Right lobe of liver (tissue), 6 donors: ENCODE results near the gene ZSCAN2. TPM values are rescaled to one million over a fixed set of nuclear protein-coding genes. Genes with fewer than 3 reads are reported as not detected.

ENCODE experiments used
- ATAC-seq, 4 donors: fragments of 200-7000 bp; cut with Tn5 transposase; one replicate each; pipeline ENCODE4 v1.9.1; 2020; ENCODE audit warnings: mild to moderate bottlenecking in 4 of 4, moderate library complexity in 4 of 4
- DNase-seq, 3 donors: peaks; one replicate each; pipeline ENCODE4 v3.0.0-alpha.2; 2020
- H3K27ac ChIP-seq, 3 donors: fragments of 200-600 bp; one replicate each; pipeline ENCODE4 v1.8.0; 2022
- H3K27me3 ChIP-seq, 2 donors: fragments of 200-600 bp; one replicate each; pipeline ENCODE4 v1.8.0; 2022
- H3K36me3 ChIP-seq, 4 donors: fragments of 200-600 bp; sonication (generic) in 1 of 4; one replicate each; pipeline versions ENCODE4 v1.5.1 to v1.8.0; 2017 to 2022; ENCODE audit warnings: control low read depth in 1 of 4
- H3K4me1 ChIP-seq, 4 donors: fragments of 200-600 bp; sonication (generic) in 1 of 4; one replicate each; pipeline versions ENCODE4 v1.5.1 to v1.8.0; 2017 to 2022; ENCODE audit warnings: control low read depth in 1 of 4
- H3K4me3 ChIP-seq, 3 donors: fragments of 200-600 bp; one replicate each; pipeline ENCODE4 v1.8.0; 2022
- H3K9me3 ChIP-seq, 4 donors: fragments of 200-600 bp; sonication (generic) in 1 of 4; one replicate each; pipeline versions ENCODE4 v1.5.1 to v1.8.0; 2017 to 2022; ENCODE audit warnings: control low read depth in 1 of 4
- CTCF ChIP-seq, 4 donors: fragments of 200-600 bp in 3 of 4; fragments of 450-650 bp in 1 of 4; IDR thresholded peaks; one replicate each; pipeline versions ENCODE4 v1.5.1 to v1.8.0; 2016 to 2022; ENCODE audit warnings: antibody characterized with exemption in 4 of 4, mild to moderate bottlenecking in 2 of 4
- POLR2A ChIP-seq: fragments of 450-650 bp; IDR thresholded peaks from one replicate; pipeline ENCODE4 v1.6.1; 2017; ENCODE audit warnings: antibody characterized with exemption, mild to moderate bottlenecking
- WGBS: methylation state at CpG from one replicate; pipeline ENCODE4 v1.1.6; 2018; ENCODE audit warnings: low coverage, low lambda C conversion rate; ENCODE audit not compliant: insufficient coverage; ENCODE audit errors: missing lambda C conversion rate; 5-methylcytosine and 5-hydroxymethylcytosine counted together
- intact Hi-C, 2 donors: fragments of 100-400 bp; cut with DNase I; formaldehyde crosslinking; loops; one replicate each; pipeline versions ENCODE4 v1.11.2 to v1.14.1; 2022
- total RNA-seq, 6 experiments: library from RNA; depleted of rRNA in 2 of 6; stranded (reverse); fragments of >200 nt in 2 of 6; fragmentation: NEBNext Ultra II Directional in 3 of 6; extraction: Animal tissue kit (Norgen Biotek cat#: 25700) in 3 of 6; gene quantifications; one replicate each; pipeline versions ENCODE4 v1.1.0 to v1.2.4, GENCODE V29; 2016 to 2023
- donor health status: DM: no; HTN: yes; CAD: no.
- donor health status: DM: no; HTN: no; CAD: no.
- donor health status: DM: no; HTN: no; CAD: no.
- donor health status: DM: no; HTN: yes; CAD: no.
- donor health status: DM: no; HTN: yes; CAD: no.

Gene ZSCAN2
- total RNA-seq, 6 experiments from 2014 or later: 4.5 to 8.7 (median 6.8) TPM

- Histone ChIP-seq H3K27me3 (no peaks in the 10 kb centered on the region), H3K4me3 (no peak overlapping the region), H3K27ac (no peak overlapping the region), H3K4me1 (peaks cover 0 to 3% (median 0%) of the 10 kb centered on the region in 4 donors), H3K36me3 (peaks cover 0 to 10% (median 2%) of the 10 kb centered on the region in 4 donors), H3K9me3 (no peaks in the 10 kb centered on the region)
- ATAC-seq (no peak), DNase-seq (no peak)
- intact Hi-C loops: no loop called here
- 100% methylated on average over 1 of the region's 10 CpGs for WGBS
- no peak for TF ChIP-seq POLR2A
- no peak for TF ChIP-seq CTCF (IDR thresholded peaks at IDR 0.05)
Observed at GRCh38 chr15:84661001-84661400, 60.2 kb downstream of the ZSCAN2 start.

GRCh38 chr15:84666373-84666772 lies 65.6 kb downstream of the ZSCAN2 start:
- DNase-seq (no peak), ATAC-seq (no peak)
- 45% methylated on average over 1 of the region's 2 CpGs for WGBS
- TF ChIP-seq POLR2A: no peak
- no peak for TF ChIP-seq CTCF (IDR thresholded peaks at IDR 0.05)
- no peaks in the 10 kb centered on the region for H3K27me3 ChIP-seq
- H3K4me1 ChIP-seq: peaks cover 0 to 6% (median 1%) of the 10 kb centered on the region in 4 donors
- peaks cover 0 to 42% (median 11%) of the 10 kb centered on the region in 4 donors for H3K36me3 ChIP-seq
- intact Hi-C loops: no loop called here
- no peaks in the 10 kb centered on the region for H3K9me3 ChIP-seq
- H3K4me3 ChIP-seq: no peak overlapping the region
- H3K27ac ChIP-seq: no peak overlapping the region

GRCh38 chr15:84668221-84668982 lies 67.6 kb downstream of the ZSCAN2 start:
- 100% methylated on average over 3 of the region's 3 CpGs for WGBS
- H3K4me1 ChIP-seq: peaks cover 0 to 11% (median 3%) of the 10 kb centered on the region in 4 donors
- intact Hi-C loops: no loop called here
- DNase-seq (no peak), ATAC-seq (no peak)
- TF ChIP-seq CTCF (IDR thresholded peaks at IDR 0.05): no peak
- no peak for TF ChIP-seq POLR2A
- no peaks in the 10 kb centered on the region for H3K9me3 ChIP-seq
- H3K27ac ChIP-seq: no peak overlapping the region
- no peaks in the 10 kb centered on the region for H3K27me3 ChIP-seq
- H3K4me3 ChIP-seq: no peak overlapping the region
- peaks cover 0 to 45% (median 11%) of the 10 kb centered on the region in 4 donors for H3K36me3 ChIP-seq

GRCh38 chr15:84669726-84670125 lies 68.9 kb downstream of the ZSCAN2 start:
- Histone ChIP-seq H3K4me1 (peaks cover 0 to 11% (median 3%) of the 10 kb centered on the region in 4 donors), H3K36me3 (peaks cover 0 to 50% (median 11%) of the 10 kb centered on the region in 4 donors), H3K27me3 (no peaks in the 10 kb centered on the region), H3K27ac (no peak overlapping the region), H3K9me3 (no peaks in the 10 kb centered on the region), H3K4me3 (no peak overlapping the region)
- no peak for TF ChIP-seq CTCF (IDR thresholded peaks at IDR 0.05)
- no peak for TF ChIP-seq POLR2A
- no peak for ATAC-seq
- 88% methylated on average over 8 of the region's 8 CpGs for WGBS
- intact Hi-C loops: no loop called here
- DNase-seq: no peak
